ENCODE results near the gene SEMA3E. TPM values are rescaled to one million over a fixed set of nuclear protein-coding genes. Genes with fewer than 3 reads are reported as not detected.
A peak's percentile ranks its signal among the peaks of the same experiment; 100 is the strongest.
"Not testable (repeated sequence)": the region's sequence is repeated elsewhere in the genome, so short reads cannot be mapped to it uniquely, and the experiment has no call there.

SEMA3E gene
- total RNA-seq, 1 donor from 2014 or later, result 0.96 TPM

DNA sequence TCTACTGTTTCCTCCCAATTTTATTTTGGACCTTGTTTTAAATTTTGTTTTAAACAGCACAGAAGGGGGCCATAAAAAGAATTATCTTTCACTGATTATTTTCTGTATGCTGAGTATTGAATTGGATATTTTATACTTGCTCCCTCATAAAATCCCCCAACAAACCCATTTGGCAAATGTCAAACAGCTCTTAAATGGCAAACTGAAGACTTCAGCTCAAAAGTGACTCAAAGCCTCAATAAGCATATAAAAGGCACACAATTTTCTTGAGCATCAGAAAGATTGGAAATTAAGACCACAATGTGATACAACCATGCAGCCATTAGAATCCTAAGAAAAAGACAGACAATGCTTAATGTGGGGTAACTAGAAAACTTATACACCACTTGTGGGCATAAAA is 199.2 kb downstream of the SEMA3E start:
- TF ChIP-seq, protein P1, sequence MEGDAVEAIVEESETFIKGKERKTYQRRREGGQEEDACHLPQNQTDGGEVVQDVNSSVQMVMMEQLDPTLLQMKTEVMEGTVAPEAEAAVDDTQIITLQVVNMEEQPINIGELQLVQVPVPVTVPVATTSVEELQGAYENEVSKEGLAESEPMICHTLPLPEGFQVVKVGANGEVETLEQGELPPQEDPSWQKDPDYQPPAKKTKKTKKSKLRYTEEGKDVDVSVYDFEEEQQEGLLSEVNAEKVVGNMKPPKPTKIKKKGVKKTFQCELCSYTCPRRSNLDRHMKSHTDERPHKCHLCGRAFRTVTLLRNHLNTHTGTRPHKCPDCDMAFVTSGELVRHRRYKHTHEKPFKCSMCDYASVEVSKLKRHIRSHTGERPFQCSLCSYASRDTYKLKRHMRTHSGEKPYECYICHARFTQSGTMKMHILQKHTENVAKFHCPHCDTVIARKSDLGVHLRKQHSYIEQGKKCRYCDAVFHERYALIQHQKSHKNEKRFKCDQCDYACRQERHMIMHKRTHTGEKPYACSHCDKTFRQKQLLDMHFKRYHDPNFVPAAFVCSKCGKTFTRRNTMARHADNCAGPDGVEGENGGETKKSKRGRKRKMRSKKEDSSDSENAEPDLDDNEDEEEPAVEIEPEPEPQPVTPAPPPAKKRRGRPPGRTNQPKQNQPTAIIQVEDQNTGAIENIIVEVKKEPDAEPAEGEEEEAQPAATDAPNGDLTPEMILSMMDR (IDR thresholded peaks at IDR 0.05; ENCODE audit: partially characterized antibody, unreplicated experiment), result no peak
- Mint-ChIP-seq H3K4me3 (ENCODE audit: unreplicated experiment) (no peak overlapping the region), H3K36me3 (ENCODE audit: unreplicated experiment) (no peaks in the 10 kb centered on the region), H3K4me1 (ENCODE audit: low read depth, unreplicated experiment) (peaks cover 21% of the 10 kb centered on the region), H3K27ac (ENCODE audit: unreplicated experiment) (no peak overlapping the region), H3K9me3 (ENCODE audit: unreplicated experiment) (no peaks in the 10 kb centered on the region), H3K27me3 (ENCODE audit: unreplicated experiment) (no peaks in the 10 kb centered on the region)
- no peak for DNase-seq

DNA sequence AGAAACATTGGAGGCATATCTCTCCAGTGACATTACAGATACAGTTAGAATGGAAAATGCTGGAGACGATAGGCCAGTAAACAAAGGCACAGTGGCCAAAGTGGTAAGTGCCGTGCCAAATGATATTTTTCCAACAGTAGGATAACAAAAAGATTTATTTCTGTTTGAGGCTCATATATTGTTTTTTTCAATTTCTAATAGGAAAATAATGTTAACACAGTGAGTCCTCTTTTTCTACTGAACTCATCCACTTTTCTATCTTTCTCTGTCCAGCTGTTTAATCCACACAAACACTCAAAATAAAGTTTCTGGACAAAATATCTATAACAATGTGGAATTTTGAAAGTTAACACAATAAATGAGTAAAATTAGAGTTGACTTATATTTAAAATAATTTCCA is 201.3 kb downstream of the SEMA3E start:
- H3K4me3 Mint-ChIP-seq (ENCODE audit: unreplicated experiment), result no peak overlapping the region
- no peaks in the 10 kb centered on the region for H3K36me3 Mint-ChIP-seq (ENCODE audit: unreplicated experiment)
- DNase-seq, result no peak
- H3K4me1 Mint-ChIP-seq (ENCODE audit: low read depth, unreplicated experiment), result peaks cover 21% of the 10 kb centered on the region
- H3K27ac Mint-ChIP-seq (ENCODE audit: unreplicated experiment), result no peak overlapping the region
- H3K9me3 Mint-ChIP-seq (ENCODE audit: unreplicated experiment), result no peaks in the 10 kb centered on the region
- TF ChIP-seq, protein P1 (IDR thresholded peaks at IDR 0.05; ENCODE audit: partially characterized antibody, unreplicated experiment), result no peak
- no peaks in the 10 kb centered on the region for H3K27me3 Mint-ChIP-seq (ENCODE audit: unreplicated experiment)

DNA sequence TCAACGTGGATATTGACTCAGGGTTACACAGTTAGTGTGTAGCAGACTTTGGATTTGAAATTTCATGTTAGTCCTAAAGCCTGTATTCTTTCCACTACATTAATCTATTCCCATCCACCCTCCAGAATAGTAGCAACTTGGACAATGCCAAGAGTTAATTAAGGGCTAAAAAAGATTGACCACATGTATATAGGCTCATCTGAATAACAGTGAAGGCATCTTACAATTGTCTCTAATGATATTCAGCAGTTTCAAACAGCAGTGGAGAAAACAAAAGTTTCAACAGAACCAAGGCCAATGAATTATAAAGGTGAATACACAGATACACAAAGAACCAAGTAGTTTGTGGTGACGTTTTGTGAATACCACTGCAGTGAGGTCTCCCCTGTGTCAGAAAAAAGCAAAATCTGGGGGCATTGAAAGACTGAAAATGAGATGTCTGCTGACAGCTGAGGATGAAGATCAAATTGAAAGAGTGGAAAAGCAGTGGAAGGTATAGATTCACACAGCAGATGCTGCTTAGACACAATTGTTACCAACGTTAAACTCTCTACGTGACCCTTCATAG is 202.8 kb downstream of the SEMA3E start:
- Mint-ChIP-seq H3K36me3 (ENCODE audit: unreplicated experiment) (no peaks in the 10 kb centered on the region), H3K4me3 (ENCODE audit: unreplicated experiment) (no peak overlapping the region), H3K4me1 (ENCODE audit: low read depth, unreplicated experiment) (peaks cover 13% of the 10 kb centered on the region), H3K27ac (ENCODE audit: unreplicated experiment) (no peak overlapping the region), H3K27me3 (ENCODE audit: unreplicated experiment) (no peaks in the 10 kb centered on the region), H3K9me3 (ENCODE audit: unreplicated experiment) (no peaks in the 10 kb centered on the region)
- no peak for DNase-seq
- TF ChIP-seq, protein P1 (IDR thresholded peaks at IDR 0.05; ENCODE audit: partially characterized antibody, unreplicated experiment), result no peak

DNA sequence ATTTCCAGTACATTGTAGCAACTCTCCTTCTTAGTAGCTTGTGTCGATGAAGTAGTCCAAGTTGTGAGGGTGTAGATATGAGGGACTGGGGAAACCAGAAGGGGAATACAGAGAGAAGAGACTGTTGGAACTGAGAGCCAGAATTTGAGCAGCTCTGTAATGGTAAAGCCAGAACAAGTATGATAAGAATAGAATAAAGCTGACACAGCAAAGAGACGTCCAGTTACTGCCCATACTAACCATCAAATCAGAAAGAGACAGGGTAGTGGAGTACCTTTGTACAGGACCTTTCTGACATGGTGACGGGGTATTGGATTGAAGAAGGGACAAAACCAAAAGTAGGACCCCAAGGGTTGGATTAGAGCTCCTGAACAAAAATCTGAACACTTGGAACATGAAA is 206.0 kb downstream of the SEMA3E start:
- peaks cover 12% of the 10 kb centered on the region for H3K4me1 Mint-ChIP-seq (ENCODE audit: low read depth, unreplicated experiment)
- H3K4me3 Mint-ChIP-seq (ENCODE audit: unreplicated experiment), result no peak overlapping the region
- no peaks in the 10 kb centered on the region for H3K27me3 Mint-ChIP-seq (ENCODE audit: unreplicated experiment)
- H3K36me3 Mint-ChIP-seq (ENCODE audit: unreplicated experiment), result no peaks in the 10 kb centered on the region
- no peaks in the 10 kb centered on the region for H3K9me3 Mint-ChIP-seq (ENCODE audit: unreplicated experiment)
- TF ChIP-seq, protein P1 (IDR thresholded peaks at IDR 0.05; ENCODE audit: partially characterized antibody, unreplicated experiment), result no peak
- H3K27ac Mint-ChIP-seq (ENCODE audit: unreplicated experiment), result no peak overlapping the region
- DNase-seq, result no peak

DNA sequence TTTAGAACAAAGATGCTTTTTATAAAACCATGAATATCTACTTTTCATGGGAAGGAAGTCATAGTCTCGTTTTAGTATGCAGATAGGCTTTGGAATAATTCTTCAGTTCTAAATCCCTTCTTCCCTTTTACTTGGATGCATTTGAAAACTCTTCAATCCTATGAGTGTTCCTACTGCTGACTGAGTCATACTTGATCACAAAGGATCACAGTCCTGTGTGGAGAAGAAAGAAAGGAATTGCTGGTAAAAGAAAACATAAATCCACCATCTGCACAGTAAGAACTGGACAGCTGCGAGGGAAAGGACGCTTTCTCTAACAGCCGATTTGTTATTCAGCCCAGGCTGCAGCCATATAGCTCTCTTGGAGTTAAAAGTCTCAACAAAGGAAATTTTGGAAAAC is 209.9 kb downstream of the SEMA3E start:
- Mint-ChIP-seq H3K9me3 (ENCODE audit: unreplicated experiment) (no peaks in the 10 kb centered on the region), H3K36me3 (ENCODE audit: unreplicated experiment) (peaks cover 5% of the 10 kb centered on the region), H3K27ac (ENCODE audit: unreplicated experiment) (peak overlapping the region; percentile 83), H3K4me3 (ENCODE audit: unreplicated experiment) (peak overlapping the region; percentile 43), H3K4me1 (ENCODE audit: low read depth, unreplicated experiment) (peaks cover 12% of the 10 kb centered on the region), H3K27me3 (ENCODE audit: unreplicated experiment) (no peaks in the 10 kb centered on the region)
- DNase-seq, result no peak
- TF ChIP-seq, protein P1 (IDR thresholded peaks at IDR 0.05; ENCODE audit: partially characterized antibody, unreplicated experiment), result no peak

DNA sequence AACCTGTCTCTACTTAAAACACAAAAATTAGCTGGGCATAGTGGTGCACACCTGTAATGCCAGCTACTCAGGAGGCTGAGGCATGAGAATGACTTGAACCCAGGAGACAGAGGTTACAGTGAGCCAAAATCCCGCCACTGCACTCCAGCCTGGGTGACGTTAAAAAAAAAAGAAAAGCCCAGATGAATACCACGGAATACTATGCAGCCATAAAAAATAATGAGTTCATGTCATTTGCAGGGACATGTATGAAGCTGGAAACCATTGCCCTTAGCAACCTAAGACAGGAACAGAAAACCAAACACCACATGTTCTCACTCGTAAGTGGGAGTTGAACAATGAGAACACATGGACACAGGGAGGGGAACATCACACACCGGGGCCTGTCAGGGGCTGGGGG is 218.7 kb downstream of the SEMA3E start:
- H3K4me3 Mint-ChIP-seq (ENCODE audit: unreplicated experiment); H3K27me3 Mint-ChIP-seq (ENCODE audit: unreplicated experiment); H3K36me3 Mint-ChIP-seq (ENCODE audit: unreplicated experiment); H3K9me3 Mint-ChIP-seq (ENCODE audit: unreplicated experiment); H3K27ac Mint-ChIP-seq (ENCODE audit: unreplicated experiment); DNase-seq: not testable (repeated sequence)
- H3K4me1 Mint-ChIP-seq (ENCODE audit: low read depth, unreplicated experiment), result peaks cover 15% of the 10 kb centered on the region

Data from glutamatergic neuron (in vitro differentiated cells).